HG03520 (cell line): Measurements from ENCODE around the gene FNDC3A.
"Not testable (repeated sequence)": the region's sequence is repeated elsewhere in the genome, so short reads cannot be mapped to it uniquely, and the experiment has no call there.

Source experiments
- ATAC-seq: cut with Tn5 transposase; IDR thresholded peaks from one replicate; pipeline ENCODE4 v1.9.1; 2021; ENCODE audit warnings: mild to moderate bottlenecking, moderate library complexity; ENCODE audit not compliant: unreplicated experiment

FNDC3A gene

DNA sequence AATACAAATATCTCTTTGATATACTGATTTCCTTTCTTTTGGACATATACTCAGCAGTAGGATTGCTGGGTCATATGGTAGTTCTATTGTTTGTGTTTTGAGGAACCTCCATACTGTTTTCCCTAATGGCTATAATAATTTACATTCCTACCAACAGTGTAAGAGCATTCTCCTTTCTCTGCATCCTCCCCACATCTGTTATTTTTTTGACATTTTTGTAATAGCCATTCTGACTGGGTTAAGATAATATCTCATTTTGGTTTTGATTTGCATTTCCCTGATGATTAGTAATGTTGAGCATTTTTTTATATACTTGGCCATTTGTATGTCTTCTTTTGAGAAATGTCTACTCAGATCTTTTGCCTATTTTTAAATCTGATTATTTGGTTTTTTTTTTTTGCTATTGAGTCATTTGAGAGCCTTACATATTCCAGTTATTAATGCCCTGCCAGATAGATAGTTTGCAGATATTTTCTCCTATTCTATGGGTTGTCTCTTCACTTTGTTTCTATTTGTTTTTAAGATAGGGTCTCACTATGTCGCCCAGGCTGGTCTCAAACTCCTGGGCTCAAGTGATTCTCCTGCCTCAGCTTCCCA, 95.7 kb downstream of the FNDC3A start:
- no peak for ATAC-seq

DNA sequence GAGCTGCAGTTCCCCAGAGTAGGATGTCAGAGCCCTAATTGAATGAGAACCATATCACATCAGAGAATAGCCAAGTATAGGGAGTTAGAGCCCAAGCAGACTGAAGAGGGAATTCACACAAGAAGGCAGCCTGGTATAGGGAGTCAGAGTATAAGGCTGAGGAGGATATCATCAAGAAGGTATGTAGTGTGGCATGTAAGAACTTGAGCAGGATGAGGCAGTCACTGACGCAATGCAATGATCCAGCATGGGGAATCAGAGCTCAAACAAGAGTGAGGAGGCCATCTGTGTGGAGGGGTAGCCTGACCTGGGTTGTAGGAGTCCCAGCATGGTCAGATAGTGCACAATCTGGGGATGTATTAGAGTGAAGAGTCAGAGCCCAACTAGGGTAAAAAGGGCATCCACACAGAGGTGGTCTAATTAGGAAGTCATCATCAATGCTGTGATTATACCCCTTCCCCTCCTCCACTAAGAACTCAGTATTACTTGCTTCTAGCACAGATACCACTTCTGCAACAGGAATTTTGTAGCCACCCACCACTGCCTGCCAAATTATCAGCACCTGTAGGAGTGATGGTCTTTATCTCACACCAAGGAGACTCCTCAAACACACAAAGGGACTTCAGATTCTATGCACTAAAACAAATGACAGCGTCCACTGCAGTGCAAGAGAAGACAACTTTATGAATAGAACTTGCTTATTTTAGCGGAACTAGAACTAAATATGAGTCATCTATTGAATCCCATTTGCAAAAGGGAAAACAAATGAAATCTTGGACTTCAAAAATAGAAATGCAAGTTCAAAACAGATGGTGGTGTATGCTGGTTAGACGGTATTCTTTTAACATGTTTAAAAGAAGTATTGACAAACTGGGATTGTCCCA, 107.2 kb downstream of the FNDC3A start:
- ATAC-seq = peak; percentile 71

GRCh38 chr13:49084961-49085360, 109.2 kb downstream of the FNDC3A start:
- ATAC-seq = no peak

- ATAC-seq = no peak
Observed at GRCh38 chr13:49086722-49087121, 111.0 kb downstream of the FNDC3A start.

GRCh38 chr13:49093376-49093775, 117.7 kb downstream of the FNDC3A start:
- no peak for ATAC-seq

GRCh38 chr13:49097374-49097773, 121.7 kb downstream of the FNDC3A start:
- no peak for ATAC-seq

- no peak for ATAC-seq
Observed at GRCh38 chr13:49098198-49098597, 122.5 kb downstream of the FNDC3A start.

DNA sequence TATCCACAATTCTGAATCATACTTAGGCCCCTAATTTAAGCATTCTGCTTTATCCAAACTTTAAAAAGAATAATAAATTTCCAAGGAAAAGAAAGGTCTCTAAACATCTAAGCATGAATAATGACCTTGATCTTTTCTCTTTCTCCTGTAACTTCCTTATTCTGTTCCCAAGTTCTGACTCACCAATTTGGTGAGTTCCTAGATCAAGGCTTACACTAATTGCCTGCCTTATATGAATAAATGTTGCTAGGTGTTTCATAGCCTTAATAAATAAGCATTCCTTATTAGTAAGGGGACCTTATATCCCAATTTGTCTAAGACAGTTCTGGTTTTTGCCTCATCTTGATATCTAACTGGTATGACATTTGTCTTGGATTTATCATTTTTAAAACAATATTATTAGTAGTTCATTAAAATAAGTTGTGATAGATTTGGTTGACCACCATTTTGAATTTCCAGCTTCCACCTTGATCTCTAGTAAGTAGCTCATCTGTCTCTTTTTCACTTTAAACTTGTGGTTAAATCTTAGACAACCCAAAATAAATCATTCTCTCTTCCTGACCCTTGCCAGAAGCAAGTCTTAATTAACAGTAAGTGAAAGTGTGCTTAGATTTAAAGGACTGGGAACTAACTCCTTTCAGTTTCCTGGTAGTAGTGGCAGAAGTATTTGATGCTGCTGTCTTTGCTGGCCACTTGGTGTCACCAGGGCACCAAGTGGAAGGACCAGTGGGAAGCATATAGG, 123.2 kb downstream of the FNDC3A start:
- ATAC-seq = no peak

DNA sequence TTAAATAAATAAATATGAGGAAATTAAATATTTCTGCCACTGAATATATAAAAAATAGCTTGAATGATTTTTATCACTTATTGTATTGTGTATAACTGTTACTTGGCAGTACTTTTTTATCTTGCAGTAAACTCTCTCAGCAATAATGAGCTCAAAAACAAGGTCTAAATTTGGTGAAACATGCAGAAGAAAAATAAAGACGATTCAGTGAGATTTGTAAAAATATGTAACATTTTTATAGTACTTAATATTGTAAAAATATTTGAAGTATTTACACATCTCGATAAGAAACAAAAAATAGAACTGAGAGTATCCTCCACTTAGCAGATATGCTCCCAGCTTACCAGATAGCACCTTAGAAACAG, 123.8 kb downstream of the FNDC3A start:
- no peak for ATAC-seq

GRCh38 chr13:49100637-49101570, 125.2 kb downstream of the FNDC3A start:
- ATAC-seq = no peak

DNA sequence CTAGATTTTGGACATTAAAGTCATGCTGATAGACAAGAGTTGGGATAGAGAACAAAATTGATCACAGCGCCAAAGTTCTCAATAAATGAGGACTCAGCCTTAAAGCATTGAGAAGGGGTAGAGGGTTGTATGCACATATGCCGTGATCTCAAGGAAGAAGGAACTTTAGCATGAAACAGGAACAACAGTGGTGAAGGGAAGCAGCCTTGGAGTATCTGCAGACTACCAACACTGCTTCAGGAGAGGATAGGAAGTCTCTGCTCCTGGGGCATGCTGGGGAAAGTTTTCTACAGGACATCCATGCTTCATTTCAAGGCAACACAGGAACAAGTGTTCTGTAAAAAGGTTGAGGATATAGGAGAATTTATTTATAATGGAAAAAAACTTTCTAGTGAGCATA, 132.5 kb downstream of the FNDC3A start:
- ATAC-seq = no peak

- peak; percentile 68 for ATAC-seq
Observed at GRCh38 chr13:49110122-49110912, 134.6 kb downstream of the FNDC3A start.

DNA sequence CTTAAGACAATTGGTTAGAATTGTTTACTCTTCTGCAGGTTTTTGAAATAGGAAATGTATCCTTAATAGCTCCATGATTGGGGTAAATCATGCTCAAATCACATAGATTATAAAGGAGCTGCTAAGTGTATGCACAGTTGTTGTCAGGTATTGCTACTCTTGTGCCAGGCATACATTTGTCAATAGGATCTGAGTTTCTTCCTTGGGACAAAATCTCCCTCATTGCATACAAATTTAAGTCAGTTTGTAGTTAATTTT, 135.1 kb downstream of the FNDC3A start:
- ATAC-seq = no peak

GRCh38 chr13:49112782-49113525, 137.2 kb downstream of the FNDC3A start:
- ATAC-seq = no peak

- no peak for ATAC-seq
Observed at GRCh38 chr13:49113526-49114286, 138.0 kb downstream of the FNDC3A start.

- no peak for ATAC-seq
Observed at GRCh38 chr13:49116873-49117272, 141.2 kb downstream of the FNDC3A start.

DNA sequence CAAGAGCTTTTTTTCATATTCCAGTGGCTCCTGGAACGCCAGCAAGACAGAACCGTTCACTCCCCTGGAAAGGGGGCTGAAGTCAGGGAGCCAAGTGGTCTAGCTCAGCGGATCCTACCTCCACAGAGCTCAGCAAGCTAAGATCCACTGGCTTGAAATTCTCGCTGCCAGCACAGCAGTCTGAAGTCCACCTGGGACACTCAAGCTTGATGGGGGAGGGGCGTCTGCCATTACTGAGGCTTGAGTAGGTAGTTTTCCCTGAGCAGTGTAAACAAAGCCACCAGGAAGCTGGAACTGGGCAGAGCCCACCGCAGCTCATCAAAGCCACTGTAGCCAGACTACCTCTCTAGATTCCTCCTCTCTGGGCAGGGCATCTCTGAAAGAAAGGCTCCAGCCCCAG, 142.7 kb downstream of the FNDC3A start:
- ATAC-seq = not testable (repeated sequence)

DNA sequence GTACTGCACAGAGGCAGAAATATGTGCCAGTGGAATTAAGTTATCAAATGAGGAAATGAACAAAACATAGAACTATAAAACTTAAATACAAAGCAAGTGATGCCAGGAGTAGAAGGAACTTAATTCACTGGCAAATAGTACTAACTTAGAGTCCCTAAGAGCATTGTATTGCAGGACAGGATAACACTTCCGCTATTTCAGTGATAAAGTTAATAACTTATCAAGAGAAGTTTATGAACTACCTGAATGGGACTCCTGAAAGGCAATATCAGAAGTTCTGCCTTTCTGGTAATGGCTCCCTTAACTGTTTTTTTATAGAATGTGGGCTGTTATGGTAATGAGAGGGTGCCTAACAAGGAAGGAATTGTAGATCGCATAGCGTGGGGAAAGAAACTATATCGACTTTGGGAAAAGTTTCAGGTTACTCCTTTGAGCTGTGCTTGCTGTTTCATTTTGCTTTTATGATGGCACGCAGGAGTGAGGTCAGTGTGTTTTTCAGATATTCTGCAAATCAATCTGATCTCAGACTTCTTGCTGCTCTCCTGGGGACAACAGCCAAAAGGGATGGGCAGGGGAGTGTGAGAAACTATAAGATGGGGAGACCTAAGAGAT, 149.1 kb downstream of the FNDC3A start:
- no peak for ATAC-seq
